A673 (cell line): ENCODE data around the gene POFUT1.

Source experiments
- CTCF ChIP-seq: fragments of 300-800, 200-600 bp; sonication (generic); conservative IDR thresholded peaks from 2 replicates; pipeline ENCODE4 v1.5.1; 2017; ENCODE audit warnings: low read depth, mild to moderate bottlenecking, antibody characterized with exemption, low read length, moderate library complexity, mixed read lengths
- EZH2 ChIP-seq: fragments of 200-600 bp; sonication (generic); IDR thresholded peaks from 2 replicates; pipeline ENCODE4 v1.6.1; 2017; ENCODE audit warnings: borderline replicate concordance, low read depth, mild to moderate bottlenecking, mixed read lengths, antibody characterized with exemption, low read length; ENCODE audit not compliant: poor library complexity, severe bottlenecking

GRCh38 chr20:32227306-32227705 is 19.6 kb downstream of the POFUT1 start:
- TF ChIP-seq CTCF (no peak), EZH2 (no peak)
